ENCODE data around the gene SUMO3. TPM values are rescaled to one million over a fixed set of nuclear protein-coding genes. Genes with fewer than 3 reads are reported as not detected.

SUMO3 gene
- total and polyA plus RNA-seq, 2 of the 8 experiments (the other 6 are each of a cell fraction or from before 2014, with no cell fraction given) = 96.8 to 101 TPM

GRCh38 chr21:44803651-44804050 is 14.2 kb downstream of the SUMO3 start:
- Histone ChIP-seq H2AK5ac (ENCODE audit: low read depth, low read length) (no peak overlapping the region), H2BK120ac (replicated peaks; ENCODE audit: low read depth, low read length) (no peak overlapping the region), H3K4me1 (replicated peaks in 1 of 4; ENCODE audit: control insufficient read depth in 3 of 4, insufficient read depth in 4 of 4, low read length in 3 of 4) (peaks cover 0 to 12% (median 1%) of the 10 kb centered on the region in 4 experiments; a peak in 3 of 7 replicates), H3K9me3 (ENCODE audit: insufficient read depth in 2 of 2, low read depth in 1 of 2, low read length in 1 of 2) (no peaks in the 10 kb centered on the region), H3K36me3 (ENCODE audit: control insufficient read depth in 2 of 4, insufficient read depth in 4 of 4, low read length in 3 of 4) (peaks cover 0 to 30% (median 19%) of the 10 kb centered on the region in 4 experiments; a peak in 7 of 8 replicates), H3K18ac (ENCODE audit: extremely low read depth, low read length) (no peak overlapping the region), H3K14ac (ENCODE audit: insufficient read length) (no peak overlapping the region), H3K79me2 (ENCODE audit: control insufficient read depth in 1 of 2, insufficient read depth in 2 of 2, low read length in 2 of 2) (peaks cover 9 to 28% of the 10 kb centered on the region in 2 experiments), H3K56ac (replicated peaks; ENCODE audit: insufficient read length, low read depth, low read length) (no peak overlapping the region), H3K23me2 (ENCODE audit: low read depth, low read length) (peaks cover 5% of the 10 kb centered on the region), H2BK5ac (ENCODE audit: low read depth, low read length) (no peak overlapping the region), H3K23ac (ENCODE audit: insufficient read length) (no peak overlapping the region), H3K4me3 (ENCODE audit: extremely low read depth in 1 of 4, insufficient read depth in 2 of 4, low read depth in 3 of 4, low read length in 4 of 4) (no peak overlapping the region), H2AFZ (ENCODE audit: low read length) (no peak overlapping the region), H2BK15ac (ENCODE audit: low read length) (no peak overlapping the region), H3K27ac (ENCODE audit: low read depth, low read length) (no peak overlapping the region), H3K79me1 (ENCODE audit: low read depth, low read length) (peaks cover 2% of the 10 kb centered on the region; the same call in 1 of the 2 replicates), H3K4me2 (ENCODE audit: insufficient read depth in 1 of 2, low read depth in 2 of 2, low read length in 2 of 2) (no peak overlapping the region), H4K20me1 (replicated peaks in 1 of 2; ENCODE audit: control insufficient read depth in 1 of 2, insufficient read depth in 2 of 2, low read length in 2 of 2) (peaks cover 6% of the 10 kb centered on the region in 2 experiments), H3K27me3 (replicated peaks in 1 of 4; ENCODE audit: control insufficient read depth in 3 of 4, extremely low read depth in 1 of 4, insufficient read depth in 3 of 4, low read length in 3 of 4) (no peaks in the 10 kb centered on the region), H2BK12ac (ENCODE audit: low read depth, low read length) (no peak overlapping the region), H3K4ac (replicated peaks; ENCODE audit: insufficient read length, low read depth, low read length) (no peak overlapping the region), H4K8ac (ENCODE audit: extremely low read depth, insufficient read depth, low read length) (no peak overlapping the region), H2BK20ac (ENCODE audit: low read length) (no peak overlapping the region), H4K91ac (replicated peaks; ENCODE audit: insufficient read length, low read length) (no peak overlapping the region), H4K5ac (ENCODE audit: insufficient read length, low read depth, low read length) (no peak overlapping the region), H3K9ac (replicated peaks in 1 of 4; ENCODE audit: extremely low read depth in 1 of 4, low read depth in 3 of 4, low read length in 3 of 4) (no peak overlapping the region)
- ChIA-PET POLR2A (ENCODE audit: partially characterized antibody) (interaction anchor here (1.0 to 8.0 kb wide), 4 partner anchors 10 to 310 kb away, joined by 3 to 72 read pairs (median 6); no protein-coding TSS in a partner anchor), CTCF (ENCODE audit: partially characterized antibody) (interaction anchor here (0.6 to 3.1 kb wide), 5 partner anchors 9 to 372 kb away, joined by 3 to 12 read pairs (median 3); no protein-coding TSS in a partner anchor)
- no peak for FAIRE-seq
- no peak for DNase-seq (ENCODE audit: low read depth in 1 of 2, low spot score in 2 of 2)
- 100% methylated on average over 3 of the region's 3 CpGs; no CpG with 5 or more reads in 1 of the 2 experiments for WGBS, 2 experiments (ENCODE audit: extremely low coverage in 1 of 2, insufficient coverage in 1 of 2, insufficient read length in 1 of 2, insufficient replicate concordance in 2 of 2, low coverage in 1 of 2, low lambda C conversion rate in 2 of 2, missing lambda C conversion rate in 1 of 2)
- TF ChIP-seq JUND (IDR thresholded peaks at IDR 0.05; ENCODE audit: low read length) (no peak), CREB1 (IDR thresholded peaks at IDR 0.05) (no peak), MAFK (IDR thresholded peaks at IDR 0.05; ENCODE audit: low read depth, low read length) (no peak), TAF7 (optimal IDR thresholded peaks at IDR 0.05; ENCODE audit: borderline replicate concordance, low read depth, low read length) (no peak), EGR1 (IDR thresholded peaks at IDR 0.05; ENCODE audit: borderline replicate concordance, low read depth, low read length) (no peak), SIRT6 (IDR thresholded peaks at IDR 0.05; ENCODE audit: low read length) (no peak), KDM5A (IDR thresholded peaks at IDR 0.05; ENCODE audit: low read length) (no peak), RXRA (IDR thresholded peaks at IDR 0.05; ENCODE audit: insufficient read depth, low read depth, low read length) (no peak), FOSL1 (IDR thresholded peaks at IDR 0.05; ENCODE audit: insufficient read depth, low read depth, low read length) (no peak), BCL11A (IDR thresholded peaks at IDR 0.05; ENCODE audit: low read depth in 2 of 2, low read length in 2 of 2) (no peak)
- TF ChIP-seq, protein P1, sequence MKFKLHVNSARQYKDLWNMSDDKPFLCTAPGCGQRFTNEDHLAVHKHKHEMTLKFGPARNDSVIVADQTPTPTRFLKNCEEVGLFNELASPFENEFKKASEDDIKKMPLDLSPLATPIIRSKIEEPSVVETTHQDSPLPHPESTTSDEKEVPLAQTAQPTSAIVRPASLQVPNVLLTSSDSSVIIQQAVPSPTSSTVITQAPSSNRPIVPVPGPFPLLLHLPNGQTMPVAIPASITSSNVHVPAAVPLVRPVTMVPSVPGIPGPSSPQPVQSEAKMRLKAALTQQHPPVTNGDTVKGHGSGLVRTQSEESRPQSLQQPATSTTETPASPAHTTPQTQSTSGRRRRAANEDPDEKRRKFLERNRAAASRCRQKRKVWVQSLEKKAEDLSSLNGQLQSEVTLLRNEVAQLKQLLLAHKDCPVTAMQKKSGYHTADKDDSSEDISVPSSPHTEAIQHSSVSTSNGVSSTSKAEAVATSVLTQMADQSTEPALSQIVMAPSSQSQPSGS (IDR thresholded peaks at IDR 0.05; ENCODE audit: low read length) = no peak
- TF ChIP-seq, protein P2, sequence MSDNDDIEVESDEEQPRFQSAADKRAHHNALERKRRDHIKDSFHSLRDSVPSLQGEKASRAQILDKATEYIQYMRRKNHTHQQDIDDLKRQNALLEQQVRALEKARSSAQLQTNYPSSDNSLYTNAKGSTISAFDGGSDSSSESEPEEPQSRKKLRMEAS (IDR thresholded peaks at IDR 0.05) = no peak
